ENCODE measurements around the gene METTL26.

The METTL26 gene

GRCh38 chr16:647173-647902 lies 11.2 kb upstream of the METTL26 start:
- no peak for DNase-seq (ENCODE audit: low read depth)
- no peak for TF ChIP-seq CTCF (conservative IDR thresholded peaks at IDR 0.05; ENCODE audit: low read depth, low read length)
- no peak overlapping the region for H3K4me3 ChIP-seq (ENCODE audit: low read length)

GRCh38 chr16:646679-647172 lies 10.6 kb upstream of the METTL26 start:
- no peak for TF ChIP-seq CTCF (conservative IDR thresholded peaks at IDR 0.05; ENCODE audit: low read depth, low read length)
- DNase-seq (ENCODE audit: low read depth): no peak
- no peak overlapping the region for H3K4me3 ChIP-seq (ENCODE audit: low read length)

- H3K4me3 ChIP-seq (ENCODE audit: low read length): no peak overlapping the region
- no peak for TF ChIP-seq CTCF (conservative IDR thresholded peaks at IDR 0.05; ENCODE audit: low read depth, low read length)
- DNase-seq (ENCODE audit: low read depth): no peak
These were observed 10.0 kb upstream of the METTL26 start for GRCh38 chr16:645852-646678.

- no peak for DNase-seq (ENCODE audit: low read depth)
- TF ChIP-seq CTCF (conservative IDR thresholded peaks at IDR 0.05; ENCODE audit: low read depth, low read length): no peak
- H3K4me3 ChIP-seq (ENCODE audit: low read length): no peak overlapping the region
These were observed 8.5 kb upstream of the METTL26 start for GRCh38 chr16:644556-644955.

- no peak for DNase-seq (ENCODE audit: low read depth)
- no peak for TF ChIP-seq CTCF (conservative IDR thresholded peaks at IDR 0.05; ENCODE audit: low read depth, low read length)
- peak overlapping the region; percentile 52 for H3K4me3 ChIP-seq (ENCODE audit: low read length)
These were observed 6.9 kb upstream of the METTL26 start for GRCh38 chr16:643050-643368.

GRCh38 chr16:642189-643049 lies 6.3 kb upstream of the METTL26 start:
- H3K4me3 ChIP-seq (ENCODE audit: low read length): peak overlapping the region; percentile 57
- DNase-seq (ENCODE audit: low read depth): no peak
- TF ChIP-seq CTCF (conservative IDR thresholded peaks at IDR 0.05; ENCODE audit: low read depth, low read length): no peak
